Colon (tissue), 2 donors: ENCODE data around the gene SLC1A2.

ENCODE experiments used
- FAIRE-seq: peaks from 2 replicates; lab custom pipeline; 2012; peaks lifted over from hg19 to GRCh38; lab: Jason Lieb, UNC
- donor health status: control.
- donor health status: control.

SLC1A2 gene

GRCh38 chr11:35376118-35376510 lies 43.2 kb downstream of the SLC1A2 start:
- no peak for FAIRE-seq

- FAIRE-seq = no peak
Measured at GRCh38 chr11:35375332-35376117, 43.8 kb downstream of the SLC1A2 start.

- no peak for FAIRE-seq
Measured at GRCh38 chr11:35373284-35373933, 45.9 kb downstream of the SLC1A2 start.

- no peak for FAIRE-seq
Measured at GRCh38 chr11:35372565-35373283, 46.6 kb downstream of the SLC1A2 start.

GRCh38 chr11:35367491-35367890 lies 51.9 kb downstream of the SLC1A2 start:
- no peak for FAIRE-seq

GRCh38 chr11:35366798-35367197 lies 52.6 kb downstream of the SLC1A2 start:
- no peak for FAIRE-seq

- FAIRE-seq = no peak
Measured at GRCh38 chr11:35365961-35366360, 53.4 kb downstream of the SLC1A2 start.

GRCh38 chr11:35365395-35365794 lies 54.0 kb downstream of the SLC1A2 start:
- FAIRE-seq = no peak

GRCh38 chr11:35363854-35364780 lies 55.2 kb downstream of the SLC1A2 start:
- FAIRE-seq = no peak

- FAIRE-seq = no peak
Measured at GRCh38 chr11:35363246-35363801, 56.0 kb downstream of the SLC1A2 start.

GRCh38 chr11:35362521-35362980 lies 56.8 kb downstream of the SLC1A2 start:
- FAIRE-seq = no peak

- FAIRE-seq = no peak
Measured at GRCh38 chr11:35360055-35360530, 59.3 kb downstream of the SLC1A2 start.

GRCh38 chr11:35359321-35360054 lies 59.9 kb downstream of the SLC1A2 start:
- no peak for FAIRE-seq

GRCh38 chr11:35358391-35358790 lies 61.0 kb downstream of the SLC1A2 start:
- FAIRE-seq = no peak

- FAIRE-seq = no peak
Measured at GRCh38 chr11:35357923-35358322, 61.4 kb downstream of the SLC1A2 start.

GRCh38 chr11:35355102-35355749 lies 64.1 kb downstream of the SLC1A2 start:
- no peak for FAIRE-seq

GRCh38 chr11:35354644-35355043 lies 64.7 kb downstream of the SLC1A2 start:
- FAIRE-seq = no peak

- FAIRE-seq = no peak
Measured at GRCh38 chr11:35352077-35352888, 67.1 kb downstream of the SLC1A2 start.

- no peak for FAIRE-seq
Measured at GRCh38 chr11:35349897-35350296, 69.5 kb downstream of the SLC1A2 start.
